ENCODE measurements around the gene DYNC2H1. TPM values are rescaled to one million over a fixed set of nuclear protein-coding genes. Genes with fewer than 3 reads are reported as not detected.

DYNC2H1 gene
- total and polyA plus RNA-seq, 12 donors: 11.0 to 30.6 (median 18.9) TPM

GRCh38 chr11:103220133-103220532, 110.9 kb downstream of the DYNC2H1 start:
- Histone ChIP-seq H3K4me3 (no peak overlapping the region), H3K36me3 (replicated peaks in 1 of 2) (no peaks in the 10 kb centered on the region), H3K9me3 (replicated peaks in 1 of 3) (no peaks in the 10 kb centered on the region), H3K4me1 (replicated peaks in 1 of 2) (no peaks in the 10 kb centered on the region), H3K27ac (no peak overlapping the region), H3K27me3 (no peaks in the 10 kb centered on the region)
- DNase-seq: no peak
- 80 to 91% (median 88%) methylated on average over 1 of the region's 1 CpG for WGBS, 4 donors
- TF ChIP-seq CTCF (IDR thresholded peaks at IDR 0.05) (no peak), POLR2A (IDR thresholded peaks at IDR 0.05) (no peak)
- intact Hi-C loops (cut with DNase I): no loop called here

- DNase-seq: no peak
- Histone ChIP-seq H3K4me1 (replicated peaks in 1 of 2) (no peaks in the 10 kb centered on the region), H3K9me3 (replicated peaks in 1 of 3) (no peaks in the 10 kb centered on the region), H3K4me3 (no peak overlapping the region), H3K27ac (no peak overlapping the region), H3K27me3 (no peaks in the 10 kb centered on the region), H3K36me3 (replicated peaks in 1 of 2) (no peaks in the 10 kb centered on the region)
- WGBS, 4 donors: 73 to 85% (median 79%) methylated on average over 3 of the region's 3 CpGs
- TF ChIP-seq POLR2A (IDR thresholded peaks at IDR 0.05) (no peak), CTCF (IDR thresholded peaks at IDR 0.05) (no peak)
- intact Hi-C loops (cut with DNase I): no loop called here
These were observed 113.6 kb downstream of the DYNC2H1 start for GRCh38 chr11:103222806-103223205.

- no peak for DNase-seq
- no peak overlapping the region for H3K4me3 ChIP-seq
- no peaks in the 10 kb centered on the region for H3K4me1 ChIP-seq (replicated peaks in 1 of 2)
- intact Hi-C loops (cut with DNase I): no loop called here
- H3K36me3 ChIP-seq (replicated peaks in 1 of 2): no peaks in the 10 kb centered on the region
- no peaks in the 10 kb centered on the region for H3K9me3 ChIP-seq (replicated peaks in 1 of 3)
- TF ChIP-seq POLR2A (IDR thresholded peaks at IDR 0.05): no peak
- no peak for TF ChIP-seq CTCF (IDR thresholded peaks at IDR 0.05)
- no peaks in the 10 kb centered on the region for H3K27me3 ChIP-seq
- WGBS, 4 donors: 88 to 96% (median 94%) methylated on average over 1 to 2 of the region's 2 CpGs
- no peak overlapping the region for H3K27ac ChIP-seq
These were observed 119.6 kb downstream of the DYNC2H1 start for GRCh38 chr11:103228807-103229206.

- 72 to 80% (median 77%) methylated on average over 2 of the region's 2 CpGs for WGBS, 4 donors
- intact Hi-C loops (cut with DNase I): no loop called here
These were observed 125.7 kb downstream of the DYNC2H1 start for GRCh38 chr11:103234974-103235373.

GRCh38 chr11:103241574-103241973, 132.3 kb downstream of the DYNC2H1 start:
- WGBS, 4 donors: 85 to 94% (median 91%) methylated on average over 6 of the region's 6 CpGs
- intact Hi-C loops (cut with DNase I): no loop called here
- no peaks in the 10 kb centered on the region for H3K9me3 ChIP-seq (replicated peaks in 1 of 3)

More at GRCh38 chr11:103234974-103235373, 125.7 kb downstream of the DYNC2H1 start:
- Histone ChIP-seq H3K9me3 (replicated peaks in 1 of 3) (no peaks in the 10 kb centered on the region), H3K4me1 (replicated peaks in 1 of 2) (no peaks in the 10 kb centered on the region), H3K27ac (no peak overlapping the region), H3K36me3 (replicated peaks in 1 of 2) (no peaks in the 10 kb centered on the region), H3K27me3 (no peaks in the 10 kb centered on the region), H3K4me3 (no peak overlapping the region)
- no peak for TF ChIP-seq POLR2A (IDR thresholded peaks at IDR 0.05)
- no peak for DNase-seq

More at GRCh38 chr11:103241574-103241973, 132.3 kb downstream of the DYNC2H1 start:
- no peaks in the 10 kb centered on the region for H3K4me1 ChIP-seq (replicated peaks in 1 of 2)
- no peak for DNase-seq
- no peak overlapping the region for H3K4me3 ChIP-seq
- H3K27ac ChIP-seq: no peak overlapping the region
- H3K36me3 ChIP-seq (replicated peaks in 1 of 2): no peaks in the 10 kb centered on the region
- H3K27me3 ChIP-seq: no peaks in the 10 kb centered on the region
- TF ChIP-seq CTCF (IDR thresholded peaks at IDR 0.05) (no peak), POLR2A (IDR thresholded peaks at IDR 0.05) (no peak)

Measured in adrenal gland (tissue), 12 donors.